Fibroblast of mammary gland (primary cell): Measurements from ENCODE around the gene ETV5.

ENCODE experiments used
- DNase-seq: peaks from one replicate; pipeline ENCODE4 v3.0.0-alpha.2; 2010; ENCODE audit warnings: low read depth
- H3K4me3 ChIP-seq: 2 replicates; pipeline ENCODE4 v1.5.1; 2011; ENCODE audit warnings: low read depth, mild to moderate bottlenecking, low read length, moderate library complexity; ENCODE audit not compliant: control insufficient read depth
- CTCF ChIP-seq: conservative IDR thresholded peaks from 2 replicates; pipeline ENCODE4 v1.5.1; 2011; ENCODE audit warnings: low read depth, low read length, inconsistent platforms; ENCODE audit not compliant: control insufficient read depth, insufficient read depth

The ETV5 gene

GRCh38 chr3:186052096-186052840 lies 56.6 kb downstream of the ETV5 start:
- H3K4me3 ChIP-seq: no peak overlapping the region
- DNase-seq: no peak
- no peak for TF ChIP-seq CTCF

DNA sequence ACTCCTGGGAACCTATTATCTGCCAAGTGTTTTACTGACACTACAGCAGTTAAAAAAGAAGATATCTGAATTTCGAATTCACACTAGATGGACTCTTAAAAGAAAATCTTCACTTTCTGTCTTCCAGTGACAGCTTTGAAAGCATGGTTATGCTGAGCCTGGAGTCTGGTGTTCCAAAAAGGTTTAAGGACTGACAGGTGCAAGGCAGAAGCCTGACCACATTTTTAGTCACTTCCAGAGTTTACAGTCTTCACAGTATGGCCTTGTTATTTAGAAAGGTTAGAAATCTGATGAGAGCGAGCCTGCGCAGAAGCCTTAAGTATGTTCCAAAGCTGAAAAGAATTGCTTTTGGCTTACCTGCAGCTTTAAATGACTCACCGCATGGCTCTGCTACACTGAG lies 59.9 kb downstream of the ETV5 start:
- H3K4me3 ChIP-seq: no peak overlapping the region
- TF ChIP-seq CTCF: no peak
- DNase-seq: no peak

DNA sequence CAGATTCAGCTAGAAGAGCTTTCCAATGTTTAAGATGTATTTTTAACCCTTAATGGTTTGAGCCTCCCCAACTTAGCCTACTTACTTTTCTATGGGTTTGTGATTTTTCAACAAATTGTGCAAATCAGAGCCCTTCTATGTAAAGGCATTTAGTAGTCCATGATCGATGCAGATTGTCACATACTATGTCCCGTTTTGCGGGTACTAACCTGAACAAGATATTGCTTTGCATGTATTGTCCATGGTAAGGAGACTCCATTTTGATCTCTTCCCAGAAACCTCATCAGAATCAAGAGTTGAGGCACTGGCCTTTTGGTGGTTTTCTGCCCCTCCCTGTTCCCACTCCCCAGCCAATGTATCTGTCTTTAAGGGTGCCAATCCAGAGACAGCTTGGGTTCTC lies 60.8 kb downstream of the ETV5 start:
- no peak for DNase-seq
- H3K4me3 ChIP-seq: no peak overlapping the region
- TF ChIP-seq CTCF: no peak

GRCh38 chr3:186046838-186047237 lies 62.1 kb downstream of the ETV5 start:
- TF ChIP-seq CTCF: no peak
- no peak for DNase-seq
- H3K4me3 ChIP-seq: no peak overlapping the region

DNA sequence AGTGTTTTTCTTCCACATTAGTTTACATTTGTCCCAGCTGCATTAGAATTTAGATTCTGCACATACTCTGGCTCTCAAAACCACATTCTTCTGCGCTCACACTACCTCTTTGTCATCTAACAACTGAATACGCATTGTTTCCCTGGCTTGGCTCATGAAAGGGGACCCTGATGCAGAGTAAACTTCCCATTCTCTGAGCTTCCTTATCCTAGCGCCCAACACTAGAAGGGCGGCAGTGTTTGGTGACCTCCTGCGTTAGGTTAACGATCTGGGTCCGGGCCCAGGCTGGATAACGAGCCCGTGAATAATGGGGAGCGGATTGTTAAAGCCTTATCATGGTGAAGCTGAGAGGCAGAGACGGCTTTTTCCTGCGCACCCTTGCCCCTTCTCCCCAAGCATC lies 63.9 kb downstream of the ETV5 start:
- DNase-seq: no peak
- no peak for TF ChIP-seq CTCF
- no peak overlapping the region for H3K4me3 ChIP-seq

GRCh38 chr3:186044427-186044826 lies 64.5 kb downstream of the ETV5 start:
- DNase-seq: no peak
- H3K4me3 ChIP-seq: no peak overlapping the region
- no peak for TF ChIP-seq CTCF
